KMS-11 (cell line): ENCODE results near the gene TLR4.
A peak's percentile ranks its signal among the peaks of the same experiment; 100 is the strongest.

Experiments used
- H2AFZ ChIP-seq: fragments of 200-600 bp; sonication (generic); 2 replicates; pipeline ENCODE4 v1.6.1; 2016; ENCODE audit warnings: antibody characterized with exemption, mixed run types, low read depth
- H3K27ac ChIP-seq: fragments of 200-600 bp; sonication (generic); 2 replicates; pipeline ENCODE4 v1.6.1; 2016; ENCODE audit warnings: mild to moderate bottlenecking, mixed run types
- H3K27me3 ChIP-seq: fragments of 200-600 bp; sonication (generic); 2 replicates; pipeline ENCODE4 v1.6.1; 2017; ENCODE audit warnings: mild to moderate bottlenecking, low read depth, mixed run types, moderate library complexity; ENCODE audit not compliant: insufficient read depth
- H3K36me3 ChIP-seq: fragments of 200-600 bp; sonication (generic); 2 replicates; pipeline ENCODE4 v1.6.1; 2017; ENCODE audit warnings: mild to moderate bottlenecking, mixed run types; ENCODE audit not compliant: insufficient read depth
- H3K4me1 ChIP-seq: fragments of 200-600 bp; sonication (generic); 2 replicates; pipeline ENCODE4 v1.6.1; 2016; ENCODE audit warnings: mild to moderate bottlenecking, low read depth, mixed run types; ENCODE audit not compliant: poor library complexity, severe bottlenecking
- H3K4me2 ChIP-seq: fragments of 200-600 bp; sonication (generic); 2 replicates; pipeline ENCODE4 v1.7.0; 2016; ENCODE audit warnings: mild to moderate bottlenecking, mixed run types
- H3K4me3 ChIP-seq: fragments of 200-600 bp; sonication (generic); IDR thresholded peaks from 2 replicates; pipeline ENCODE4 v1.6.1; 2017; ENCODE audit warnings: low read depth, low read length, mixed read lengths; ENCODE audit not compliant: insufficient read depth
- H3K79me2 ChIP-seq: fragments of 200-600 bp; sonication (generic); 2 replicates; pipeline ENCODE4 v1.6.1; 2016; ENCODE audit warnings: low read depth, mixed run types; ENCODE audit not compliant: insufficient read depth
- H3K9ac ChIP-seq: fragments of 200-600 bp; sonication (generic); 2 replicates; pipeline ENCODE4 v1.6.1; 2016; ENCODE audit warnings: mild to moderate bottlenecking, mixed run types
- H4K20me1 ChIP-seq: fragments of 200-600 bp; sonication (generic); 2 replicates; pipeline ENCODE4 v1.6.1; 2016; ENCODE audit warnings: mild to moderate bottlenecking, mixed run types; ENCODE audit not compliant: insufficient read depth
- TF ChIP-seq, protein P1 (sequence below): fragments of 200-600 bp; sonication (generic); conservative IDR thresholded peaks from 2 replicates; pipeline ENCODE4 v1.6.1; 2017; ENCODE audit warnings: low read depth, mild to moderate bottlenecking, antibody characterized with exemption, low read length, moderate library complexity, mixed read lengths

Gene TLR4

DNA sequence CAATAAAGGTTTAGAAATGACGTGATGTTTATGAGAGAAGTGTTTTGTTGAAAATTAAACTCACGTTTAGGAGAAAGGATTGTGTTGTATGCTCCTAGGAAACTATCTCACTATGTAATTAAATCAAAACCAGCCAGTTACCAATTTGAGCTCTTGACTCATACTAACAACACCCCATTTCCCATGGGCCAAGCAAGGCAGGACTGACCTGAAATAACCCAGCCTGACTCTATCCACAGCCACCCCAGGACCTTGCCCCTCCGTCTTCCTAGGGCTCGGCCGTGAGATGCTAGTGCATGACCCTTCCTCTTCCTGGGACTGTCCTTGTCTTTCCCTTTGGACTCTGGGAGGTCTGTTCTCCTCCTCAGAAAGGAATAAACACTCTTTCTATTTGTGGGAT is 16.4 kb downstream of the TLR4 start:
- H3K4me2 ChIP-seq: no peak overlapping the region
- TF ChIP-seq, protein P1, sequence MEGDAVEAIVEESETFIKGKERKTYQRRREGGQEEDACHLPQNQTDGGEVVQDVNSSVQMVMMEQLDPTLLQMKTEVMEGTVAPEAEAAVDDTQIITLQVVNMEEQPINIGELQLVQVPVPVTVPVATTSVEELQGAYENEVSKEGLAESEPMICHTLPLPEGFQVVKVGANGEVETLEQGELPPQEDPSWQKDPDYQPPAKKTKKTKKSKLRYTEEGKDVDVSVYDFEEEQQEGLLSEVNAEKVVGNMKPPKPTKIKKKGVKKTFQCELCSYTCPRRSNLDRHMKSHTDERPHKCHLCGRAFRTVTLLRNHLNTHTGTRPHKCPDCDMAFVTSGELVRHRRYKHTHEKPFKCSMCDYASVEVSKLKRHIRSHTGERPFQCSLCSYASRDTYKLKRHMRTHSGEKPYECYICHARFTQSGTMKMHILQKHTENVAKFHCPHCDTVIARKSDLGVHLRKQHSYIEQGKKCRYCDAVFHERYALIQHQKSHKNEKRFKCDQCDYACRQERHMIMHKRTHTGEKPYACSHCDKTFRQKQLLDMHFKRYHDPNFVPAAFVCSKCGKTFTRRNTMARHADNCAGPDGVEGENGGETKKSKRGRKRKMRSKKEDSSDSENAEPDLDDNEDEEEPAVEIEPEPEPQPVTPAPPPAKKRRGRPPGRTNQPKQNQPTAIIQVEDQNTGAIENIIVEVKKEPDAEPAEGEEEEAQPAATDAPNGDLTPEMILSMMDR: no peak
- no peaks in the 10 kb centered on the region for H3K36me3 ChIP-seq
- no peak overlapping the region for H2AFZ ChIP-seq
- peaks cover 39% of the 10 kb centered on the region for H3K4me1 ChIP-seq
- no peaks in the 10 kb centered on the region for H3K79me2 ChIP-seq
- no peaks in the 10 kb centered on the region for H3K27me3 ChIP-seq
- no peaks in the 10 kb centered on the region for H4K20me1 ChIP-seq
- H3K27ac ChIP-seq: no peak overlapping the region
- H3K4me3 ChIP-seq: no peak overlapping the region
- no peak overlapping the region for H3K9ac ChIP-seq

DNA sequence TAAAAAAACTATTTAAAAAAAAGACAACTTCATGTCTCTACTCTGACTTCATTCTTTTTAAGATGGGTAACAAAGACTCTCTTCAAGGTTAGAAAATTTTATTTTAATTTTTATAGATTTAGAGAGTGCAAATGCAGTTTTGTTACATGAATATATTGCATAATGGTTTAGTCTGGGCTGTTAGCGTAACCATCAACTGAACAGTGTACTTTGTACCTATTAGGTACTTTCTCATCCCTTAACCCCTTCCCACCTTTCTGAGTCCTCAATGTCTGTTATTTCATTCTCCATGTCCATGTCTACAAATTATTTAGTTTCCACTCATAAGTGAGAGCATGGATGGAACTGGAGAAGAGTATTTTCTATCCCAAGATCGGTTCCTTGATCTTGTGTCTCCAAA is 16.8 kb downstream of the TLR4 start:
- no peak overlapping the region for H3K4me3 ChIP-seq
- H3K4me2 ChIP-seq: no peak overlapping the region

DNA sequence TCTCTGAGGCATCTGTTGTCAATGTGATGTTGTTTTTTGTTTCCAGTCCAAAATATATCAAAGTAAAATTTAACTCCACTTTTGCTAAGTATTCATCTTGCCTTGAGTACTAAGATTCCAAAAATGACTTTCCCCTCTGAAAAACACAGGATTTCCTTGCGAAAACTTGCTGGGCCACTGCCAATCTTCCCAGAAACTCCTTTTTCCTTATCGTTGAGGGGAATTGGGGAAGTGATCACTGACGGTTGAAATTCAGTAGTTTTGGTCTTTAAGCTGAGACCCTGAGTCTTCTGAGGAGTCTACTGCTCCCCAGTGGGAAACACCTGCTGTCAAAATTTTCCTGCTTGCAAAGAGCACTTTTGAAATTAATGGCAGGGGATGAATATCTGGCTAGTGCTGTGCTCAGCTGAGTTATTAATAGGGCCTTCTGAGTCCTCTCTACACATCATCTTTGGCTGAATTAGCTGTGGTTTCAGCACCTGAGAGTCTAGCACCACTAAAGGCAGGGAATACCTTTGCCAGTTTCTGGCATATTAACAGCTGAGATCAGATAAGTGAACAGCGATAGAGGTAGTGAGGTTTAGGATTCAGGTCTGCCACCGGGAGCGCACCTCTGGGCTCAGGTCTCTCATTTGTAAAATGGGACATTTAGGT is 18.0 kb downstream of the TLR4 start:
- no peak overlapping the region for H2AFZ ChIP-seq
- no peaks in the 10 kb centered on the region for H3K36me3 ChIP-seq
- H3K27ac ChIP-seq: no peak overlapping the region
- H3K4me3 ChIP-seq: no peak overlapping the region
- H4K20me1 ChIP-seq: no peaks in the 10 kb centered on the region
- H3K4me2 ChIP-seq: peak overlapping the region; percentile 34; the same call in 1 of the 2 replicates
- no peaks in the 10 kb centered on the region for H3K79me2 ChIP-seq
- peaks cover 37% of the 10 kb centered on the region for H3K4me1 ChIP-seq
- no peak overlapping the region for H3K9ac ChIP-seq
- H3K27me3 ChIP-seq: no peaks in the 10 kb centered on the region
- TF ChIP-seq, protein P1: no peak

More for the DNA sequence above, 16.8 kb downstream of the TLR4 start:
- Histone ChIP-seq H3K79me2 (no peaks in the 10 kb centered on the region), H2AFZ (no peak overlapping the region), H3K36me3 (no peaks in the 10 kb centered on the region), H3K27ac (no peak overlapping the region), H4K20me1 (no peaks in the 10 kb centered on the region), H3K9ac (no peak overlapping the region), H3K27me3 (no peaks in the 10 kb centered on the region), H3K4me1 (peaks cover 39% of the 10 kb centered on the region)
- TF ChIP-seq, protein P1: no peak

DNA sequence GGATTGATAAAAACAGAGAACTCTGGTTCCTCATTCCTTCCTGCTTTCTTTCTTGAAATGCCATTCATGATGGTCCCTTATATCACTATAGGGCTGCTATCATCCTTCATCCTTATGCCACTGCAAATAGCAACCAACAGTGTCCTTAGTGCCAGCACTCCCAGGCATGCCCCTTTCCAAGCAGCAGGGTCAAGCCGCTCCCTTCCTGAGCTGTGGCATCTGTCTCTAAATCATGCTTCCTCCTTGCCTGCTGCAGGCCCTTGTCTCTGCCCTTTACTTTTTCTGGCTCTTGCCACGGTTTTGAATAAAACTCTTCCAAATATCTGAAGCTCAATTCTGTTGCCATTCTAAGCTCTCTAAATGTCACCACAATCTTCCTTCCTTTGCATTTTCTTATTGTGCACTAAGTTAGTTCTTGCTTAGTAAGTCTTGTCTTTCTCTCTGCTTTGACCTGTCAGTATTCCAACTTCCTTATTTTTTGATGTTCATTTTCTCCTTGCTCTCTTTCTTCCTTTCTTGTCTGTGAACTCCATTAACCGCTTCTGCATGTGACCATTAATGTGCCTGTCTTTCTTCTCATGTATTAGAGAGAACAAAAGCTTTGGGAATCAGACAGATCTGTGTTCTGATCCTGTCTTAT is 19.9 kb downstream of the TLR4 start:
- Histone ChIP-seq H2AFZ (no peak overlapping the region), H3K36me3 (no peaks in the 10 kb centered on the region), H4K20me1 (no peaks in the 10 kb centered on the region), H3K27me3 (no peaks in the 10 kb centered on the region), H3K79me2 (no peaks in the 10 kb centered on the region), H3K4me2 (no peak overlapping the region), H3K9ac (no peak overlapping the region), H3K27ac (no peak overlapping the region), H3K4me1 (peaks cover 18% of the 10 kb centered on the region), H3K4me3 (no peak overlapping the region)
- TF ChIP-seq, protein P1: no peak
